Measurements from ENCODE around the gene MAP3K8.
"Not testable (repeated sequence)": the region's sequence is repeated elsewhere in the genome, so short reads cannot be mapped to it uniquely, and the experiment has no call there.

The MAP3K8 gene

DNA sequence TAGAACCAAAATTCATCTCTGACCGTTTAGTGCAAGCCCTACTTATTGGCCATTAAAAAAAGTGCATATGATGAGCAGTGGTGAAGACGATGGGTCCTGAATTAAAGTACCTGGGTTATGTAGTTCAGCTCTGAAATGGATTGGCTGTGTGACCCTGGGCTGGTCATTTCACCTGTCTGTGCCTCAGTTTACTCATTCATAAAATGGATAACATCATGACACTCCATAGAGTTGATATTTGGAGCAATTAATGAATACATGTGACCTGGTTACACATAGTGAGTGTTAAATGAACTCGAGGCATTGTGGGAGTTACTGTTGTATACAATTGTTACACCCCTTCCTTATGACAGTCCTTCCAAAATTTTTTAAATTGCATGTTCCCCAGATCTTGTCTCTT lies 9.1 kb downstream of the MAP3K8 start:
- in situ Hi-C loops (cut with MboI; ENCODE audit: low sequenced_read_pairs) = no loop called here

- in situ Hi-C loops (cut with MboI; ENCODE audit: low sequenced_read_pairs) = no loop called here
Measured at GRCh38 chr10:30445711-30446110, 11.7 kb downstream of the MAP3K8 start.

DNA sequence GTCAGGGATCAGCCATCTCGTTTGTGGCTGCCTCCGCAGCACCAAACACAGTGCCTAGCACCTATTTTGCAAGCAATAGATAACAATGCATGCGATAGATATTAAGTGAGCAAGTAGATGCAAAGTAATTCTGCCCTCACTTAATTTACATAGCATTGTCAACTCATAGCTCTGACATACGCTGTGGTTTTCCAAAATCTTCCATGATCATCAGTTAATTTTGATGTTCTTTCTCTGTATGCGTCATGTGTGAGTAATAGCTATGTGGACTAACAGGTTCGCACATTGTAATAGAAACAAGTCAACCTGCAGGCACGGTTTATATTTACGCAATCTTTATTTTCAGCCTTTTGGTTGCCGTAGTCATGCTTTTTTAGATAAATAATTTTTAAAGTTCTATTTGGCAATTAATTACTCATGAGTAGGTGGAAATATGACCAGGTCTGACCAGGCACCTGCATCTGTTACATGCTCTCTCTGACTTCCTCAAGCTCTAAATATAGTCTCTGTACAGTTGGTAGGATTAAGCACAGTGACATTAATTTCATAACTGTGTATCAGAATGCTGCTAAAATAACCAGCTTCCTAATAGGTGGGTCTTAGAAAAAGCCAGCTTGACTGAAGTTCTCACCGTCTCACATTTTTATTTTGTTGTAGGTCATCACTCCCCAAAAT lies 13.3 kb downstream of the MAP3K8 start:
- in situ Hi-C loops (cut with MboI; ENCODE audit: low sequenced_read_pairs) = no loop called here

GRCh38 chr10:30448092-30448491 lies 14.1 kb downstream of the MAP3K8 start:
- in situ Hi-C loops (cut with MboI; ENCODE audit: low sequenced_read_pairs) = no loop called here

- in situ Hi-C loops (cut with MboI; ENCODE audit: low sequenced_read_pairs) = no loop called here
Measured at GRCh38 chr10:30453764-30454527, 20.0 kb downstream of the MAP3K8 start.

DNA sequence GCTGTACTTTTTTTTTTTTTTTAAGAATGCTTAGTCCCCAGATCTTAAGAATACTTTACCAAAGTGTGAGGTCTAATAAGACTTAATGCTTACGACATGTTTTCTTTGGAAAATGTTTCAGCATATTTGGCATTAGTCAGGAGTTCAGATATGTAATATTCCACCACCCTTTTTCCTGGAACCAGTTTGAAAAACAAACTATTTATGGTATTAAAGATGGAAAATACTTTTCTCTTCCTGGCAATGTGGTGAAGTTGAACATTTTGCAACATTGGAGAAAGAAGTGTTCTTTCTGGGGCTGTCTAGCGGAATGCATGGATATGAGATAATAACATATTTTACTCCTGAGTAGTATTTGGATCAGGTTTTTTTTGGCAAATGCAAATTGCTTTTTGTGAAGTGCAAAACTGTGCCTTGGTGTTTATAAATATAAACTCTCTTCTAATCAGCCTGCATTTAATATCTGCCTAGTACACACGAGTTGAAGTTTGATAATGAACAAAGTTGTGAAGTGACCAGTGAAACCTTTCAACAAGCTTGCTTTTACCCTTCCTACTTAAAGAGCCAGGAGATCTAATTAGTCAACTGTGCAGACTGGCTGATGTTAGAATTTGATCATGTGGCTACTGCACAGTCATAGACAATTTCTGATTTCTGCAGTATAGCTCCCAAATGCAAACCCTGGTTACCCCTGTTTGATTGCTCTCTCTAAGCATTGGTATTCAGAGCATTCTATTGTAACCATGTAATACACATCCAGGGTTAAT lies 20.9 kb downstream of the MAP3K8 start:
- in situ Hi-C loops (cut with MboI; ENCODE audit: low sequenced_read_pairs) = no loop called here

DNA sequence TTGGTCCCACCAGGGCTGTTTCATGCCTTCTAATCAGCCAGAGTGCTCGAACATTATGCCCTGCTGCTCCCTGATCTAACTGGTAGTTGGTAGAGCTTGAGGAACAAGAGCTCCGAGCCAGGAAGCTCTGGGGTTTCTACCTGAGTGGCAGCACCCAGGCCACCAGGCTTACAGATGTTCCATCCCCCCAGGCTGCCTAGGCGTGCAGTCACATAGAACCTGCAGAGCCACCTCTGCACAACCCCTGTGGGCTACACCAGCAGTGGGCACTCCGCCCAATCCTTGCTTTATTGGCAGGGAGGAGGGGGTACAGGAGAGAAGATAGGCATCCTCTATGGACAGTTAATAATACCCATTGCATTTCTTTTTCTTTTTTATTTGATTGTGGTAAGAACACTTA lies 21.8 kb downstream of the MAP3K8 start:
- in situ Hi-C loops (cut with MboI; ENCODE audit: low sequenced_read_pairs) = no loop called here

DNA sequence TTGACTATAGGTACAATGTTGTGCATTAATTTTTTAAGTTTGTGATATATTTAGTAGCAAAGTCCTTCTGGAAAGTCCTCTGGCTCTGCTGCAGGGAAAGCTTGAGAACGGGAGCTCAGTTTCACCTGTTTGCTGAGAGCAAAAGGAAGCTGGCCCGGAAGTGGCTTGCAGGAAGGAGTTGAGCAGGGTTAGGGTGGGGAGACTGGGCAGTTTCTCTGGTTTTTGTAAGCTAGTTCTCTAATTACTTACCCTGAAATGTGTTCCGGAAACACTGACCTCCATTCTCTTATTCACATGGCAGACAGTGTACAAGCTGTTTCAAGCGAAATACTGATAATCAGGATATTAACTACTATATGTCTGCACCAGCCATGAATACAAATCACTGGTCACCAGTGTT lies 22.3 kb downstream of the MAP3K8 start:
- in situ Hi-C loops (cut with MboI; ENCODE audit: low sequenced_read_pairs) = no loop called here

- in situ Hi-C loops (cut with MboI; ENCODE audit: low sequenced_read_pairs) = no loop called here
Measured at GRCh38 chr10:30459283-30459682, 25.3 kb downstream of the MAP3K8 start.

- in situ Hi-C loops (cut with MboI; ENCODE audit: low sequenced_read_pairs) = no loop called here
Measured at GRCh38 chr10:30460121-30460520, 26.1 kb downstream of the MAP3K8 start.

DNA sequence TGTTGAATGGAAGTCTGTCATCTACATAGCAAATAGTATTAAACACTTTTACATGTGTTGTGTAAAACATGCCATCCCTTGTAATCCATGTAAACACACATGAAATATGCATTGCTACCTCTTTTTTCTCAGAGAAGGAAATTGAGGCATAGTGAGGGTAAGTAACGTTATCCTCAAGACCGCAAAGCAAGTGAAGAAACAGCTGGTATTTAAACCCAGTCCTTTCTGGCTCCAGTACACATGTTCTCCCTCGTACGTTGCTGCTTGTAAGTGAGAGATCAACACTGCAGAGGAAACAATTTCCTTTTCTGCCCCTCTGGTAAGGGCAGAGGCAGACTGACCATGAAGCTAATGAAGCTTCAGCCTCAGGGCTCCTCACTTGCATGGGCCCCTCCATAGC lies 28.5 kb downstream of the MAP3K8 start:
- in situ Hi-C loops (cut with MboI; ENCODE audit: low sequenced_read_pairs) = no loop called here

- in situ Hi-C loops (cut with MboI; ENCODE audit: low sequenced_read_pairs) = no loop called here
Measured at GRCh38 chr10:30463944-30464451, 30.0 kb downstream of the MAP3K8 start.

GRCh38 chr10:30464675-30465074 lies 30.7 kb downstream of the MAP3K8 start:
- in situ Hi-C loops (cut with MboI; ENCODE audit: low sequenced_read_pairs) = no loop called here

DNA sequence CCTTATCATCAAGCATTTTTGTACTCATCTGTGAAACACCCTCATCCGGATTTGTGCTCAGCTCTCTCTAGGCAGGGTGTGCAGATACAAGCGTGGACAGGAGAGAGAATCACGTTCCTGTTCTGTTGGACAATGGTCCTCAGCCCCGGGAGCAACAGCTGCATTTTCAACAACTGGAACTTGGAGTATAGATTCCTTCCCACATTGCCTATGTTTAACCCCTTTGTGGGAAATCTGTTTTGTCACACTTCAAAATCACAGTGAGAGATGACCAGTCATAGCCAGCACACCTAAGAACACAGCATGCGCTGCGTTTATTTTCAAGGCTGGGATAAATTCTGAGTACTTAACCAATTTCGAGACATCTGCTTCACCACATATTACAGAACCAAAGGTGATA lies 32.5 kb downstream of the MAP3K8 start:
- in situ Hi-C loops (cut with MboI; ENCODE audit: low sequenced_read_pairs) = no loop called here

DNA sequence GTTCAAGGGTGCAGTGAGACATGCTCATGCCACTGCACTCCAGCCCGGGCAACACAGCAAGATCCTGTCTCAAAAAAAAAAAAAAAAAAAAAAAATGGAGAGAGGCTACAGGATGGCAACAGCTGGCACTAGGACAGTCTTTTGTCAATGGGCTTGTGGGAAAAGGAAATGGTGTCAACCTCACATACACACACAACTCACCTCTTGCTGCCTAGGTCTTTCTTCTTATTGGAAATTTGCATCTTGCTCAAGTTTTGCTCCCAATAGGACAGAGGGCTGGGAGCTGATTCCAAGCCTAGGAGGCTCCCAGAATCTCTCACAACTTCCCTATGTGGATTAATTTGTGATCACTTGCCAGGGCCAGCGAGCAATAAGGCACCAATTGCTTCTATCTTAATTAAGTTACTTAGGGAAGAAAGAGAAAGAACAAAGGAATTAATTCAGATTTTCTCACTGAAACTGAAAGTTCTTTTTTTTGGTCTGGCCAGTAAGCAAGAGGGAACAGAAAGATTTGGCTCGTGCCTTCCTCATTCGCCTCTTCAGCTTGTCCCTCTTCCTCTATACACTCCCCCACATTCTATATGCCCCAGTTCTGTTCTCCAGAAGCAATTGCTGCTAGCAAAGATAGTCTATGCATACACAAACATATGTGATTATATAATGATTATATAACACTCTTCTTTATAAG lies 33.8 kb downstream of the MAP3K8 start:
- in situ Hi-C loops (cut with MboI; ENCODE audit: low sequenced_read_pairs) = no loop called here

- in situ Hi-C loops (cut with MboI; ENCODE audit: low sequenced_read_pairs) = no loop called here
Measured at GRCh38 chr10:30472414-30473155, 38.6 kb downstream of the MAP3K8 start.

- in situ Hi-C loops (cut with MboI; ENCODE audit: low sequenced_read_pairs) = not testable (repeated sequence)
Measured at GRCh38 chr10:30475515-30475914, 41.5 kb downstream of the MAP3K8 start.

DNA sequence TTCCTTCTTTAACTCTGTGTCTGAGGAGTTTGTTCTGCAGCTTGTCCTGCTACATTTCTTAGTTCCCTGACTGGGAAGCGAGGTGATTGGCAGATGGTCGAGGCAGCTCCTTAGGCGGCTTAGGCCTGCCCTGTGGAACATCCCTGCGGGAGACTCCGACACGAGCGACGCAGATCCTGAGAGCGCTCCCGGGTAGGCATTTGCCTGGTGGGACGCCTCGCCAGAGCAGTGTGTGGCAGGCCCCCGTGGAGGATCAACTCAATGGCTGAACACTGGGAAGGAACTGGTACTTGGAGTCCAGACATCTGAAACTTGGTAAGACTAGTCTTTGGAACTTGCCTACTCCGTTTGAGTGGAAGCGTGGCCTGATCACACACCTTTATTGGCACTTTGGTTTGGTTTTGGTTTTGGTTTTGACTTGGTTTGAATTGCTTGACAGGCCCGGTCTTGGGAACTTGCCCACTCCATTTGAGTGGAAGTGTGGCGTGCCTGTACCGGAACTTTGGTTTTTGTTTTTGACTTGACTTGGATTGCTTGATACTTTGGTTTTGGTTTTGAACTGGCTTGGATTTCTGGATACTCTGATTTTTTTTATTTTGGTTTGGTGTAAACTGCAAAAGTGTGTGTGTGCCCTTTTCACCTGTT lies 42.6 kb downstream of the MAP3K8 start:
- in situ Hi-C loops (cut with MboI; ENCODE audit: low sequenced_read_pairs) = no loop called here

GRCh38 chr10:30479513-30479912 lies 45.5 kb downstream of the MAP3K8 start:
- in situ Hi-C loops (cut with MboI; ENCODE audit: low sequenced_read_pairs) = not testable (repeated sequence)

- in situ Hi-C loops (cut with MboI; ENCODE audit: low sequenced_read_pairs) = no loop called here
Measured at GRCh38 chr10:30481603-30482002, 47.6 kb downstream of the MAP3K8 start.

Data from HL-60/S4 treated with retinoic acid at 250 ng/mL for 4 days and 3 days (cell line).